OCI-LY7 (cell line): ENCODE measurements around the gene HOXA1. TPM values are rescaled to one million over a fixed set of nuclear protein-coding genes. Genes with fewer than 3 reads are reported as not detected.

Experiments
- BruUV-seq: library from RNA; stranded (reverse); fragments of 400-500 nt; replicated peaks from 2 replicates; lab custom pipeline; 2021; lab: Mats Ljungman, UMichigan
- CTCF ChIA-PET: fragments of 300-600 bp; sonication (Branson Sonifier 250); formaldehyde crosslinking; loops from one replicate; lab custom pipeline; 2022; ENCODE audit warnings: antibody characterized with exemption; ENCODE audit not compliant: unreplicated experiment; lab: Charles Lee
- POLR2A ChIA-PET: fragments of 300-600 bp; sonication (Branson Sonifier 250); formaldehyde crosslinking; loops from one replicate; lab custom pipeline; 2022; ENCODE audit warnings: antibody characterized with exemption; lab: Charles Lee
- DNase-seq: peaks from one replicate; pipeline ENCODE4 v3.0.0-alpha.2; 2015; ENCODE audit warnings: low spot score
- H2AFZ ChIP-seq: fragments of 200-600 bp; sonication (generic), shearing (Covaris generic); 2 replicates; pipeline ENCODE4 v1.6.1; 2014; ENCODE audit warnings: mild to moderate bottlenecking, antibody characterized with exemption, low read length, moderate library complexity
- H3K27ac ChIP-seq: fragments of 200-600 bp; sonication (generic); 2 replicates; pipeline ENCODE4 v1.5.1; 2014; ENCODE audit warnings: mixed run types, low read depth, mild to moderate bottlenecking, moderate library complexity, low read length, inconsistent platforms; ENCODE audit not compliant: poor library complexity, severe bottlenecking
- H3K36me3 ChIP-seq: fragments of 200-600 bp; sonication (generic); 2 replicates; pipeline ENCODE4 v1.6.1; 2014; ENCODE audit warnings: mild to moderate bottlenecking, antibody characterized with exemption, low read length, moderate library complexity, mixed read lengths; ENCODE audit not compliant: insufficient read depth
- H3K4me1 ChIP-seq: fragments of 200-600 bp; sonication (generic); 2 replicates; pipeline ENCODE4 v1.5.1; 2014; ENCODE audit warnings: mild to moderate bottlenecking, low read length; ENCODE audit not compliant: insufficient read depth, poor library complexity, severe bottlenecking
- H3K4me2 ChIP-seq: fragments of 200-600 bp; sonication (generic); 2 replicates; pipeline ENCODE4 v1.6.1; 2014; ENCODE audit warnings: mild to moderate bottlenecking, low read length
- H3K4me3 ChIP-seq: fragments of 200-600 bp; sonication (generic); 2 replicates; pipeline ENCODE4 v1.5.1; 2014; ENCODE audit warnings: mild to moderate bottlenecking, low read depth, low read length; ENCODE audit not compliant: poor library complexity, severe bottlenecking
- H3K79me2 ChIP-seq: fragments of 200-600 bp; sonication (generic); 2 replicates; pipeline ENCODE4 v1.6.1; 2016; ENCODE audit warnings: low read depth, mild to moderate bottlenecking, low read length, moderate library complexity, mixed read lengths; ENCODE audit not compliant: insufficient read depth
- H3K9me2 ChIP-seq: fragments of 200-600 bp; sonication (generic); 2 replicates; pipeline ENCODE4 v1.6.1; 2016; ENCODE audit warnings: mild to moderate bottlenecking, low read length, mixed read lengths; ENCODE audit not compliant: insufficient read depth
- H3K9me3 ChIP-seq: fragments of 200-600 bp; sonication (generic); 2 replicates; pipeline ENCODE4 v1.6.1; 2014; ENCODE audit warnings: mild to moderate bottlenecking, mixed run types, low read length, mixed read lengths
- H4K20me1 ChIP-seq: fragments of 200-600 bp; sonication (generic); 2 replicates; pipeline ENCODE4 v1.6.1; 2014; ENCODE audit warnings: mild to moderate bottlenecking, antibody characterized with exemption, low read length, moderate library complexity, mixed read lengths; ENCODE audit not compliant: insufficient read depth
- EZH2phosphoT487 ChIP-seq: fragments of 200-600 bp; sonication (generic); IDR thresholded peaks from 2 replicates; pipeline ENCODE4 v1.6.1; 2018; ENCODE audit warnings: low read depth, borderline replicate concordance, mild to moderate bottlenecking, mixed run types, antibody characterized with exemption, low read length, moderate library complexity, mixed read lengths
- intact Hi-C: fragments of 100-400 bp; cut with micrococcal nuclease; formaldehyde crosslinking; loops from one replicate; pipeline ENCODE4 v1.10.0; 2022; ENCODE audit not compliant: unreplicated experiment
- total RNA-seq, 2 experiments: library from RNA; depleted of rRNA in 1 of 2; stranded (reverse); fragments of >200 nt in 1 of 2; shearing (Covaris generic) in 1 of 2; gene quantifications; 2 replicates each; pipeline ENCODE4 v1.2.3, GENCODE V29; 2014 to 2022
- TF ChIP-seq, protein P1 (sequence below): fragments of 200-600 bp; sonication (generic); conservative IDR thresholded peaks from 2 replicates; pipeline ENCODE4 v1.5.1; 2014; ENCODE audit warnings: mild to moderate bottlenecking, antibody characterized with exemption, low read length, moderate library complexity, mixed read lengths

HOXA1 gene
- total RNA-seq, 2 experiments from 2014 or later = 3.0 to 8.2 TPM

DNA sequence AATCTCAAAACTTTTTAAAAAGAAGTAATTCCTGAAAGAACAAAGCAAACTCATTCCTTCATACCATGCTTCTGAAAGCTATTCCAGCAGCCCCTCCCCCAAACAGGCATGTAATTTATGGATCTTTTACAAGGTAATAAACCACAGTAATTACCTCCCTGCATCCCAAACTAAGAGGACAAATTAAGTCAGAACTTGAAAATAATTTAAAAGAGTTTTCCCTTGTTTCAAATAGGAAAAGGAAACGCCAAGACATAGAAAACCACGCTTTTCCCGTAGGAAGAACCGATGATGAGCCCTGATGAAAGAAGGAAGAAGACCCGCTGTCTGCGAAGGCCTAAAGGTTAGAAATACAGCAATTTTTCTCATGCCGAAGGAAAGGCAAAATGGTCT, 25.9 kb upstream of the HOXA1 start:
- no TSS peak for BruUV-seq

DNA sequence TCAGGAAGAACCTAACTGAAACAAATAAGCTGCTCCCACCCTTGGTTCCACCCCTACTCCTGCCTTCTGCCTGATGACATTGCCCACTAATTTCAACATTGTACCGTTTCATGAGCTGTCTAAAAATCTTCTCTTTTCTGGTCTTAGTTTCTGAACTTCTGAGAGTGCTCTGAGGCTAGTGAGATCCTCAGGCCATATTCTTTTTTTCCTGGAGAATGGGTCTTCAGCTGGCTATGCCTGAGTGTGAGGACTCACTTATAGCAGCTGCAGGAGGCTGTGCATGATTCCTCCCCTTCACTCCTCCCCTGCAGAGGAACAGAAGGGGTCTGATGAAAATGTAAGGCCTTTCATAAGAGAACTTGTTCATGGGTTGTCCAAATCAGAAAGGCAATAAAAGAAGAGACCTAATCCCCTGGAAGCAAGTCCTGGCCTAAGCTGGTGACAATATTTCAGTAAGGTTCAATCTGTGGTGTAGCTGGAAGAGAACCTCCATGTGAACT, 23.7 kb upstream of the HOXA1 start:
- no peak overlapping the region for H3K4me2 ChIP-seq
- no peaks in the 10 kb centered on the region for H3K36me3 ChIP-seq
- H3K4me1 ChIP-seq = no peaks in the 10 kb centered on the region
- no peaks in the 10 kb centered on the region for H3K9me2 ChIP-seq
- no peaks in the 10 kb centered on the region for H3K9me3 ChIP-seq
- no peak for DNase-seq
- ChIA-PET CTCF (no interaction called here), POLR2A (interaction anchor here (0.6 to 1.0 kb wide), 2 partner anchors 11 to 29 kb away, joined by 3 to 4 read pairs; partner anchors contain the start of gene HOXA4)
- intact Hi-C loops = no loop called here
- H4K20me1 ChIP-seq = no peaks in the 10 kb centered on the region
- H3K27ac ChIP-seq = no peak overlapping the region
- H2AFZ ChIP-seq = no peak overlapping the region
- no peak overlapping the region for H3K4me3 ChIP-seq
- no peaks in the 10 kb centered on the region for H3K79me2 ChIP-seq
- no peak for TF ChIP-seq EZH2phosphoT487
- TF ChIP-seq, protein P1, sequence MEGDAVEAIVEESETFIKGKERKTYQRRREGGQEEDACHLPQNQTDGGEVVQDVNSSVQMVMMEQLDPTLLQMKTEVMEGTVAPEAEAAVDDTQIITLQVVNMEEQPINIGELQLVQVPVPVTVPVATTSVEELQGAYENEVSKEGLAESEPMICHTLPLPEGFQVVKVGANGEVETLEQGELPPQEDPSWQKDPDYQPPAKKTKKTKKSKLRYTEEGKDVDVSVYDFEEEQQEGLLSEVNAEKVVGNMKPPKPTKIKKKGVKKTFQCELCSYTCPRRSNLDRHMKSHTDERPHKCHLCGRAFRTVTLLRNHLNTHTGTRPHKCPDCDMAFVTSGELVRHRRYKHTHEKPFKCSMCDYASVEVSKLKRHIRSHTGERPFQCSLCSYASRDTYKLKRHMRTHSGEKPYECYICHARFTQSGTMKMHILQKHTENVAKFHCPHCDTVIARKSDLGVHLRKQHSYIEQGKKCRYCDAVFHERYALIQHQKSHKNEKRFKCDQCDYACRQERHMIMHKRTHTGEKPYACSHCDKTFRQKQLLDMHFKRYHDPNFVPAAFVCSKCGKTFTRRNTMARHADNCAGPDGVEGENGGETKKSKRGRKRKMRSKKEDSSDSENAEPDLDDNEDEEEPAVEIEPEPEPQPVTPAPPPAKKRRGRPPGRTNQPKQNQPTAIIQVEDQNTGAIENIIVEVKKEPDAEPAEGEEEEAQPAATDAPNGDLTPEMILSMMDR = no peak
- no TSS peak for BruUV-seq

More for the DNA sequence above, 25.9 kb upstream of the HOXA1 start:
- H3K9me2 ChIP-seq = no peaks in the 10 kb centered on the region
- DNase-seq = no peak
- no peaks in the 10 kb centered on the region for H4K20me1 ChIP-seq
- H3K4me2 ChIP-seq = no peak overlapping the region
- no peaks in the 10 kb centered on the region for H3K4me1 ChIP-seq
- CTCF ChIA-PET = no interaction called here
- no peak overlapping the region for H2AFZ ChIP-seq
- H3K36me3 ChIP-seq = no peaks in the 10 kb centered on the region
- H3K4me3 ChIP-seq = no peak overlapping the region
- H3K9me3 ChIP-seq = no peaks in the 10 kb centered on the region
- intact Hi-C loops = no loop called here
- no peak overlapping the region for H3K27ac ChIP-seq
- no peak for TF ChIP-seq EZH2phosphoT487
- TF ChIP-seq, protein P1 = no peak
- H3K79me2 ChIP-seq = no peaks in the 10 kb centered on the region
- POLR2A ChIA-PET = no interaction called here

DNA sequence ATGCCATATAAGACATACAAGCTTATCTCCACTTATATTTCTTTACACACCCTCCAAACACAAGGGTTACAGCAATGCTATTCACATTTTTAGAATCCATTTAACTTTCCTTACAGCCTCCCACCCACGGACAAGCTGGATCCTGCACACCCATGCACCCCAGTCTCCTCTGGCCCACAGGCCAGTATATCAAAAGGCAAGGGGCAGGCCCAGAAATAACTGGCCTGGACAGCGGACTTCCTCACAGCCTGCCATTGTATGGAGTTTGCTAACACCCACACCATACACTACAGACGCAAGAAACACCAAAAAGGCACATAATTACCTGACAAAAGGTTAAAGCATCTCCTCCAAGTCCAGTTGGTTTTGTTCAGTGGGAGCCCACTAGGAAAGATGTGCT, 22.8 kb upstream of the HOXA1 start:
- POLR2A ChIA-PET = no interaction called here
- no peaks in the 10 kb centered on the region for H3K9me3 ChIP-seq
- H3K27ac ChIP-seq = no peak overlapping the region
- no peaks in the 10 kb centered on the region for H3K9me2 ChIP-seq
- no peak overlapping the region for H3K4me3 ChIP-seq
- BruUV-seq = no TSS peak
- TF ChIP-seq EZH2phosphoT487 = no peak
- TF ChIP-seq, protein P1 = no peak
- no peaks in the 10 kb centered on the region for H3K79me2 ChIP-seq
- intact Hi-C loops = no loop called here
- H2AFZ ChIP-seq = no peak overlapping the region
- no peak for DNase-seq
- no peaks in the 10 kb centered on the region for H3K4me1 ChIP-seq
- H4K20me1 ChIP-seq = no peaks in the 10 kb centered on the region
- CTCF ChIA-PET = no interaction called here
- no peak overlapping the region for H3K4me2 ChIP-seq
- no peaks in the 10 kb centered on the region for H3K36me3 ChIP-seq
